RWPE2 (cell line): ENCODE results near the gene PUSL1.

Source experiments
- ATAC-seq: fragments of 200-7000 bp; cut with Tn5 transposase; 3 replicates; pipeline ENCODE4 v1.9.1; 2021; ENCODE audit warnings: low read depth
- DNase-seq: peaks from one replicate; pipeline ENCODE4 v3.0.0-alpha.2; 2020; ENCODE audit warnings: low spot score
- H3K27ac ChIP-seq: fragments of 450-650 bp; 2 replicates; pipeline ENCODE4 v1.5.1; 2017; ENCODE audit warnings: mild to moderate bottlenecking; ENCODE audit not compliant: poor library complexity, severe bottlenecking
- H3K27me3 ChIP-seq: fragments of 250-450 bp; sonication (Bioruptor Pico); 2 replicates; pipeline ENCODE4 v1.5.1; 2021; ENCODE audit warnings: mild to moderate bottlenecking, moderate library complexity; ENCODE audit not compliant: insufficient read depth, poor library complexity, severe bottlenecking
- H3K36me3 ChIP-seq: fragments of 250-450 bp; sonication (Bioruptor Pico); 2 replicates; pipeline ENCODE4 v1.5.1; 2020; ENCODE audit warnings: low read depth, mild to moderate bottlenecking, moderate library complexity
- H3K4me1 ChIP-seq: fragments of 250-450 bp; sonication (Bioruptor Pico); 2 replicates; pipeline ENCODE4 v1.5.1; 2021; ENCODE audit warnings: mild to moderate bottlenecking, moderate library complexity; ENCODE audit not compliant: insufficient read depth, poor library complexity, severe bottlenecking
- H3K4me3 ChIP-seq: fragments of 250-450 bp; sonication (Bioruptor Pico); 2 replicates; pipeline ENCODE4 v1.5.1; 2021; ENCODE audit warnings: mild to moderate bottlenecking, moderate library complexity; ENCODE audit not compliant: severe bottlenecking
- H3K9me3 ChIP-seq: fragments of 250-450 bp; sonication (Bioruptor Pico); 2 replicates; pipeline ENCODE4 v1.5.1; 2021; ENCODE audit warnings: mild to moderate bottlenecking, moderate library complexity; ENCODE audit not compliant: severe bottlenecking
- TF ChIP-seq, protein P1 (sequence below): fragments of 450-650 bp; IDR thresholded peaks from one replicate; pipeline ENCODE4 v1.5.1; 2017; ENCODE audit warnings: mild to moderate bottlenecking, moderate library complexity; ENCODE audit not compliant: poor library complexity, severe bottlenecking

PUSL1 gene, protein sequence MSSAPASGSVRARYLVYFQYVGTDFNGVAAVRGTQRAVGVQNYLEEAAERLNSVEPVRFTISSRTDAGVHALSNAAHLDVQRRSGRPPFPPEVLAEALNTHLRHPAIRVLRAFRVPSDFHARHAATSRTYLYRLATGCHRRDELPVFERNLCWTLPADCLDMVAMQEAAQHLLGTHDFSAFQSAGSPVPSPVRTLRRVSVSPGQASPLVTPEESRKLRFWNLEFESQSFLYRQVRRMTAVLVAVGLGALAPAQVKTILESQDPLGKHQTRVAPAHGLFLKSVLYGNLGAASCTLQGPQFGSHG

DNA sequence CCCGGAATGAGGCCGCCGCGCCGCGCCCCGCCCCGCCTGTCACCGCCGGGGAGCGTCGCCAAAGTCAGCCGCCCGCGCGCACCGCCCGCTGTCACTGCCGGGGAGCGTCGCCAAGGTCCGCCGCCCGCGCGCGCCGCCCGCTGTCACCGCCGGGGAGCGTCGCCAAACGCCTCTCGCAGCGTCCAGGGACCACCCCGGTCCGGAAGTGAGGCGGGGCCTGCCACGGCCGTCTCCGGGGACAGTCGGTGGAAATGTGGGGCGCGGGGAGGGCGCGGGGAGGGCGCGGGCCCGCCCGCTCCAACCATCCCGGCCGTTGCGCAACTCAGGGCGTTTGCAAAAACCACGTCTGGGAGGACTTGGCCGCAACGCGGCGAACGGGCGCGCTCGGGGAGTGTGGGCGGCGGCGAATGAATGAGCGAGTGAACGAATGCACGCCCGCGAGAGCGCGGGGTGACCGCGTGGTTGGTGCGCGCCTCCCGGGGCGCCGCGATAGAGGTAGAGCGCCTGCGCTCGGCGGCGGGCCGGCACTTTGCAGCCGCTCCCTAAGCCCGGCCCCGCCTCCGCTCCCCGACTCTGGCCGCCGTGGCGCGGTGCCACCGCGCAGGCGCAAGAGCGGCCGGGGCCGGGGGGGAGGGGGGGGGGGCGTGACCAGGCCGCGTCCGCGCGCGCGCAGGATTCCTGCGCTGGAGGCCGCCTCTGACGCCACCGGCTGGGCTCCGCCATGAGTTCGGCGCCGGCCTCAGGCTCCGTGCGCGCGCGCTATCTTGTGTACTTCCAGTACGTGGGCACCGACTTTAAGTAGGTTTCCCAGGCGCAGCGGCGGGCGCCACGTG, at the start of gene PUSL1, which contains the start of gene ACAP3:
Gene PUSL1, plus strand, starts transcription at position 675 of the 833 bp plus-strand sequence. Its CDS starts 47 bp downstream, at position 722.
Gene ACAP3, minus strand, starts transcription at position 8 of the 833 bp plus-strand sequence. CDS start 115 bp downstream, outside the sequence.
- ATAC-seq: peak; percentile 32
- Histone ChIP-seq H3K4me3 (peak within 1 kb of the TSS; percentile 86), H3K9me3 (no peaks in the 10 kb centered on the region), H3K4me1 (peaks cover 29% of the 10 kb centered on the region), H3K27me3 (no peaks in the 10 kb centered on the region), H3K27ac (peak within 1 kb of the TSS; percentile 89), H3K36me3 (peaks cover 33% of the 10 kb centered on the region)
- DNase-seq: peak; percentile 93
- TF ChIP-seq, protein P1, sequence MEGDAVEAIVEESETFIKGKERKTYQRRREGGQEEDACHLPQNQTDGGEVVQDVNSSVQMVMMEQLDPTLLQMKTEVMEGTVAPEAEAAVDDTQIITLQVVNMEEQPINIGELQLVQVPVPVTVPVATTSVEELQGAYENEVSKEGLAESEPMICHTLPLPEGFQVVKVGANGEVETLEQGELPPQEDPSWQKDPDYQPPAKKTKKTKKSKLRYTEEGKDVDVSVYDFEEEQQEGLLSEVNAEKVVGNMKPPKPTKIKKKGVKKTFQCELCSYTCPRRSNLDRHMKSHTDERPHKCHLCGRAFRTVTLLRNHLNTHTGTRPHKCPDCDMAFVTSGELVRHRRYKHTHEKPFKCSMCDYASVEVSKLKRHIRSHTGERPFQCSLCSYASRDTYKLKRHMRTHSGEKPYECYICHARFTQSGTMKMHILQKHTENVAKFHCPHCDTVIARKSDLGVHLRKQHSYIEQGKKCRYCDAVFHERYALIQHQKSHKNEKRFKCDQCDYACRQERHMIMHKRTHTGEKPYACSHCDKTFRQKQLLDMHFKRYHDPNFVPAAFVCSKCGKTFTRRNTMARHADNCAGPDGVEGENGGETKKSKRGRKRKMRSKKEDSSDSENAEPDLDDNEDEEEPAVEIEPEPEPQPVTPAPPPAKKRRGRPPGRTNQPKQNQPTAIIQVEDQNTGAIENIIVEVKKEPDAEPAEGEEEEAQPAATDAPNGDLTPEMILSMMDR: peak; percentile 26

DNA sequence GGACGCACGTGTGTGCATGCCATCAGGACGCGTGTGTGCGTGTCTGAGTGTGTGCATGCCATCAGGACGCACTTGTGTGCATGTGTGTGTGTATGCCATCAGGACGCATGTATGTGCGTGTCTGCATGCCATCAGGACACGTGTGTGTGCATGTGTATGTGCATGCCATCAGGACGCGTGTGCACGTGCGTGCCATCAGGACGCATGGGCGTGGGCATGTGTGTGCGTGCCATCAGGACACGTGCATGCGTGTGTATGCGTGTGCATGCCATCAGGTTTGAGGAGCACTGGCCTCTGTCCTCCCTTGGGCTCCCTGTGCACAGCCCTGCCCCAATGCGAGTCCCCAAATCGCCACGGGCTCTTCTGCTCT, 49.3 kb upstream of the PUSL1 start:
- Histone ChIP-seq H3K4me1 (no peaks in the 10 kb centered on the region), H3K27ac (no peak overlapping the region), H3K27me3 (no peaks in the 10 kb centered on the region), H3K4me3 (no peak overlapping the region), H3K9me3 (no peaks in the 10 kb centered on the region), H3K36me3 (peaks cover 72% of the 10 kb centered on the region)
- TF ChIP-seq, protein P1: no peak
- DNase-seq: no peak
- no peak for ATAC-seq

- Histone ChIP-seq H3K4me1 (peaks cover 1% of the 10 kb centered on the region), H3K4me3 (no peak overlapping the region), H3K36me3 (peaks cover 76% of the 10 kb centered on the region), H3K27me3 (no peaks in the 10 kb centered on the region), H3K27ac (no peak overlapping the region), H3K9me3 (no peaks in the 10 kb centered on the region)
- no peak for DNase-seq
- ATAC-seq: no peak
- TF ChIP-seq, protein P1: no peak
Observed at GRCh38 chr1:1259540-1259939, 48.9 kb upstream of the PUSL1 start.

- Histone ChIP-seq H3K4me3 (no peak overlapping the region), H3K27ac (no peak overlapping the region), H3K9me3 (no peaks in the 10 kb centered on the region), H3K4me1 (peaks cover 4% of the 10 kb centered on the region), H3K36me3 (peaks cover 74% of the 10 kb centered on the region), H3K27me3 (no peaks in the 10 kb centered on the region)
- DNase-seq (peak; percentile 56), ATAC-seq (no peak)
- TF ChIP-seq, protein P1: no peak
Observed at GRCh38 chr1:1259951-1260600, 48.3 kb upstream of the PUSL1 start.
